NCI-H2081 treated with DMSO at 0.1 percent for 48 hours (cell line): Measurements from ENCODE around the gene ARHGAP45.
"Not testable (repeated sequence)": the region's sequence is repeated elsewhere in the genome, so short reads cannot be mapped to it uniquely, and the experiment has no call there.

ENCODE experiments used
- DNase-seq: peaks from one replicate; lab custom pipeline; 2025; lab: John Stamatoyannopoulos, UW

The ARHGAP45 gene

DNA sequence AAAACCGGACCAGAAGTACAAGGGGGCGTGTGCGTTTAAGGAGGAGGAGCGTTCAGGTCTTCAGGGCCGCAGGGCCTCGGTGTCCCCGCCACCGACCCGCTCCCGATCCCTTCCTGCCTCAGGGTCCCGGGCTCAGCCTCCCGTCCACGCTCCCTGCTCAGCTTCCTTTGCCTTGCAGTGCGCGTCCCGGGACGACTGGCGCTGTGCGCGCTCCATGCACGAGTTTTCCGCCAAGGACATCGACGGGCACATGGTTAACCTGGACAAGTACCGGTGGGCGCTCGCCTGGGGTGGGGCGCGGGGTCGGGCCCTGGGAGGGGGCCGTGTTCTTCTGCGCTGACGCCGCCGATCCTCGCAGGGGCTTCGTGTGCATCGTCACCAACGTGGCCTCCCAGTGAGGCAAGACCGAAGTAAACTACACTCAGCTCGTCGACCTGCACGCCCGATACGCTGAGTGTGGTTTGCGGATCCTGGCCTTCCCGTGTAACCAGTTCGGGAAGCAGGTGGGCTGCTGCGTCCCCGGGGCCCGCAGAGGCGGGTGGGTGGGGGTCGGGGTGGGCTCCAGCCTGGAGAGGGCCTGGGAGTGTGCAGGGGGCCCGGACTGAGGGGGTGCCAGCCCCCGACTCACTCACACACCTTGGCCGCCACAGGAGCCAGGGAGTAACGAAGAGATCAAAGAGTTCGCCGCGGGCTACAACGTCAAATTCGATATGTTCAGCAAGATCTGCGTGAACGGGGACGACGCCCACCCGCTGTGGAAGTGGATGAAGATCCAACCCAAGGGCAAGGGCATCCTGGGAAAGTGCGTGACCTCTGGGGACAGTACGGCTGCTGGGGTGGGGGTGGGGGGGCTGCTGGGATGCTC lies 38.3 kb downstream of the ARHGAP45 start:
- DNase-seq, result no peak

- DNase-seq, result no peak
These were observed 39.2 kb downstream of the ARHGAP45 start for GRCh38 chr19:1105873-1106840.

DNA sequence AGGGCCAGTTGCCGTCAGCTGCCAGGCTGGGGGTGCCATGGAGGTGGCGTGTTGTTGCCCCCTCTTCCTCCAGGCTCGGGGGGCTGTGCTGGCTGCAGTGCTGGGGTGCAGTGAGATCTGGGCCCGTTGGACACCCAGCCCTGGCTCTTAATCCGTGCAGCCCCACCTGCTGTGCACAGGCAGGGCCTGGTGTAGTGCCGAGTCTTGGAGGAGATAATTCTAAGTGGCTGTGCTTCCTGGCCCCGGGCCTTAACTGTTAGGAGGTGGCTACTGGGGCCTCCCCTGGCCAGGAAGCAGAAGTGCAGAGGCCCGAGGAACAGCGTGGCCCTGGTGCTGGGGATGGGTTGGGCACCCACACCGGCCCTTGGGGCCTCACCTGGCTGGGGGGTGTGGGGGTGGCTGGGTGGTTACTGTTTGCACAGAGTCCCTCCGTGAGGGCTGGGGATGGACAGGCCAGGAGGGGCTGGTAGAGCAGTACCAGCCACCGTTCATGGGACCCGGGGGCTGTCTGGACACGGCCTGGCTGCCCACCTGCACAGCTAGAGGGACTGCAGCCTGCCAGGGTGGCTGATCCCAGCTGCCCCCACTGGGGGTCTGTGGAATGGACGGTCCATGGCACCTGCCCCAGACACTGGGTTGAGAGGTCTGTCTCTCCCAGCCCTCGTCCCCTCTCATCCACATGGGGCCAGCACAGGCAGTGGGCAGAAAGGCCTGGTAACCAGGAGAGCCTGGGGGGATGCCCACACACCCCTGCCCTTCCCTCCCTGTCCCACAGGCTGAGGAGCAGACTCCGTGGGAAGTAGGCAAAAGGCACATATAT lies 40.1 kb downstream of the ARHGAP45 start:
- DNase-seq, result no peak

DNA sequence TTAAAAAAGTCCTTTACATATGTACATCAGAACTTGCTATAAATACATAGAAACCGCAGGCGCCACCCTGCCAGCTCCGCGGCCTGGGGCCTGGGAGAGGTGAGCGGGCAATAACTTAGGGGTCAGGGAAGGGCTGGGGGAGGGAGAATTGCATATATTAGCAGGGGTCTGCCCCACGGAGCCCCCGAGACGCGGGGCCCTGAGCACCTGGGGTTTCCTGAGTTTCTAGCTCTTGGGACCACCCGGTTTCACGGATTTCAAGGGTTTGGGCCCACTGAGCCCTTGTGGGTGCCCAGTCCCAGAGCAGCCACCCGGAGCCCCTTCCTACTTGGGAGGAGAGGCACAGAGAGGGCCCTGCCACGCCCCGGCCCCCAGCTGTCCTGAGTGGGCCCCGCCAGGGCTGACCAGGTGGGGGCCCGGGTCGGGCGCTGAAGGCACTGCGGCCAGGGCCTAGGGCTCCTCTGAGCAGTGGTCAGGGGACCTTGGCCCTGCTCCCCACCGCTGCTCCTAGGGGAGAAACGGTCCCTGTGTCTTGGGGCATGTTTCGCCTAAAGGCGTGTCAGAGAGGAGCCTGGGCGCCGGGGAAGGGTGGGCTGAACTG lies 40.8 kb downstream of the ARHGAP45 start:
- DNase-seq, result no peak

- DNase-seq, result no peak
These were observed 41.5 kb downstream of the ARHGAP45 start for GRCh38 chr19:1108291-1109031.

- no peak for DNase-seq
These were observed 42.1 kb downstream of the ARHGAP45 start for GRCh38 chr19:1109032-1109551.

DNA sequence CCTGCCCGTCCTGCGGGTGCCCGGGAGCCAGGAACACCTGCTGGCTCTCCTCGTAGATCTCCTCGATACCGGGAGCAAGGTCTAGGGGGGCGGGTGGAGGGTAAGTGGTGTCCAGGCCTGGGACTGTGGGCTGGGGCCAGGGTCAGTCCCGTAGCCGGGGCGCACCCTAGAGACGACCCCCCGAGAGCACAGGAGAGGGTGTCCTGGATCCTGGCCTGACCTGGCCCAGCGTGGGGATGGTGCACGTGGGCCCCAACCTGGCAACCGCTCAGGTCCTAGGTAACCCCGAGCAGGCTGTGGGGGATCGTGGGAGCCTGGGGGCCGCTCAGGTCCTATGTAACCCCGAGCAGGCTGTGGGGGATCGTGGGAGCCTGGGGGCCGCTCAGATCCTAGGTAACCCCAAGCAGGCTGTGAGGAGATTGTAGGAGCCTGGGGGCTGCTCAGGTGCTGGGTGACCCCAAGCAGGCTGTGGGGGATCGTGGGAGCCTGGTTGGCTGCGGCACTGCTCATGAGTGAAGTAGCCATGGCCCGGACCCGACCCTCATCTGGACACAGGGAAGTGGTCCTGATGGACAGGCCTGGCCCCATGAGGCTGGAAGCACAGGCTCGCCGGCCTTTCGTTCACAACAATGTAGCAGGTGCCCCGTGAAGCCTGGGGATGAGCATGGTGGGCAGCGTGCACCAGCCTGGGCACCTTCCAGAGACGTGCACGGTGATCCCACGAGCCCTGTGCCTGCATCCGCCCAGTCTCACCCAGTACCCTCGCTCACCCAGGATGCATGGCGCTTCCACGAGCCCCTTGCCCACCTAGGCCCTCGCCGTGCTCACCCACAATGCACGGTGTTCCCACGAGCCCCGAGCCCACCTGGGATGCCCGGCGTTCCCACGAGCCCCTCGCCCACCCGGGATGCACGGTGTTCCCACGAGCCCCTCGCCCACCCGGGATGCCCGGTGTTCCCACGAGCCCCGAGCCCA lies 43.0 kb downstream of the ARHGAP45 start:
- no peak for DNase-seq

DNA sequence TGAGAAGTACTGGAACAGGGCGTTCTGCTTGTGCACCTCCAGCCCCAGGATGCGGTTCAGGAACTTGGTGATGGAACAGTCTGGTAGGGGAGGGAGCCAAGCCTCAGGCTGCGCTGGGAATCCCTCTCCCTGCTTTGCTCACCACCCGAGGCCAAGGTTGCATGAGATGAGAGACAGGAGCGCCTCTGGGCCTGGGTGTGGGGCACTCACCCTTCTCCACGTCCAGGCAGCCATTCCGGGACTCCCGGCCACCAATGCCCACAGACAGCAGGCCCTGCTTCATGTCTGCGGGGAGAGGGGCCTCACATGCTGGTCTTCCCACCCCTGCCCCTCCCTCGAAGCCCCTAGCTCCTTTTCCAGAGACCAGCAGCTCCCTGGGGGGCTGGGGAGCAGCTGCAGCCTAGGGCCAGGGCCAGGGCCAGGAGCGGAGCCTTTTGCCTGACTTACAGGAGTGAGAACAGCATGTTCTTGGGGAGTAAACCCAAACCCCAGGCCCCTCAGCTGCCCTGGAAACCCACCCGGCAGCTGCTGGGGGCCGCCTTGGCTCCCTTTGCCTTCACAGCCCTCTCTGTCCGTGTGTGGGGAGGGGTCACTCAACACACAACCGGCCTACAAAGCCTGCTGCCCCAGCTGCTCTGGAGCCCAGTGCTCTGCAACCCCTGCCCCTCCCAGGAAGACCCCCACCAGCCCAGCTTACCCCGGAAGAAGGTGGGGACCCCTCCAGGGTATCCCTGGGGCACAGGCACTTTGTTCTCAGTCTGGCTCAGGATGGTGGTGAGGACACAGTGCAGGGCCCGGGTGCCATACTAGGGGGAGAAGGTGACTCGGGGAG lies 44.1 kb downstream of the ARHGAP45 start:
- DNase-seq, result no peak

- DNase-seq, result no peak
These were observed 44.8 kb downstream of the ARHGAP45 start for GRCh38 chr19:1111641-1112267.

- no peak for DNase-seq
These were observed 45.5 kb downstream of the ARHGAP45 start for GRCh38 chr19:1112268-1113029.

DNA sequence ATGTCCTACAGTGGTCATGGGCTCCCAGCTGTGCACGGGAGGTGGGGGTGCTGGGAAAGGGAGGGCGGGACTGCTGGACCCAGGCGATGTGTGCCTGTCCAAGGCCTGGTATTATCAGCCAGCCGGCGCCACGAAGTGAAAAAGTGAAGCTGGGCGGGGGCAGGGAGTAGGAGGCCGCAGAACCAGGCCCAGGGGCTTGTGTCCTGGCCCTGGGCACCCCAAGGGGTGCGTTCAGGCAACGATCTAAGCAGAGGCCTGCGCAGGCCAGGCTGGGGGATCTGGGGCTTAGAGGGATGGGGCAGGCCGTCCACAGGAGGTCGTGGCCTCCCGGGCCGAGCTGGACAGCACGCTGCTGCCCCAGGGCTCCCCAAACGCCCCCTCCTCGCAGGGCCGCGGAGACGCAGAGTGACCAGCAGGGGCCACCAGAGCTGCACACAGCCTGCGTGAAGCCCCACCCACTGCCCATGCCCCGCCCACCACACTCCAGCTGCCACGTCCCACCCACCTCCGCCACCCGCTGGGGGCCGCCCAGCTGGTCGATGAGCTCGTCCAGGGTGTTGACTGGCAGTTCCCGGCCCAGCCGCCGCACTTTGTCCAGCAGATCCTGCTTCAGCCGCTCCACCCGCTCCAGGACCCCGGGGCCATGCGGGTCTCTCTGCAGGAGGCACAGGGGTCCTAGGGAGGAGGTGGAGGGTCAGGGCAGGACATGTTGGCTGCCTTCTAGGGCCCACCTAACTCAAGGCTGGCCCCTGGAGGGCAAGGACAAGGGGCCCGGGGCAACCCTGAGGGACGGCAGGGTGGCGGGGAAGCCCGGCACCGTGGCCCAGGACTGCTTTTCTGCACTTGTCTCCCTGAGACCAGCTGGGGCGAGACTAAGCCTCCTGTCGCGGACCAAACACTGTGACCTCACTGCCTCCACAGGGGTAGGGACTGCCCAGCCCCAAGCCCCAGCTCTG lies 46.3 kb downstream of the ARHGAP45 start:
- DNase-seq, result no peak

GRCh38 chr19:1113986-1114483 lies 47.1 kb downstream of the ARHGAP45 start:
- DNase-seq, result no peak

GRCh38 chr19:1114728-1115127 lies 47.8 kb downstream of the ARHGAP45 start:
- not testable (repeated sequence) for DNase-seq

DNA sequence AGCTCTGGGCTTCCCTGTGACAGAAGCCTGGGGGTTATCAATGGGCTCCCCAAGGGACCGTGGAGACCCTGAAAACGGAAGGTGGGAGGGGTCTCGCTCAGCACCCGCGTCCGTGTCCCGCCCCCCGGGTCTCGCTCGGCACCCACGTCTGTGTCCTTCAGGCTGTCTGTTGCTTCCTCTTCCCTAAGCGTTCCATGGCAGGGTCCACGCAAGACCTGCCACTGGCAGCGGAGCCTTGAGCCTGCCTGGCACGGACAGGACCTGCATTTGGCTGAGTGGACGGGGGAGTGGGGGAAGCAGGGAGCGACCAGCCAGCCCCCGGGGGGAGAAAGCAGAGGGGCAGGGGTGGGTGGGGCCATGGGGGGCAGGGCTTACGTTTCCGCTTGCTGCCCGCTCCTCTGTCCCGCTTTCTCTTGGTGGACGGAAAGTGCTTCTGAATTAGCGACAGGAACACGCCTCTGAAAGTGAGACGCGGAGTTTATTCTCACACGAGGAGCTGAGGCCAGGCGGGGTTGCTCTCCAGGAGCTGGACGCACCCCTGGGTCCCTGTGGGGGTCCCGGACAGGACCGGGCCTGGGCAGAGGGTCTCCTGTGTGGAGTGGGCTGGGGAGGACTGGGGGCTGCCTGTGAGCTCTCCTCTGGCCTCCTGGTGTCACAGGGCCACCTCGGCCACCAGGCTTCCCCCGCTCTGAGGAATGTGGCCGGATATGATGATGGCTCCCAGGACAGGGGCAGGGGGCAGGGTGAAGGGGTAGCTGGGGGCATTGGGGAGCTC lies 48.9 kb downstream of the ARHGAP45 start:
- DNase-seq, result no peak
